ENCODE results near the gene NES.

Gene NES

GRCh38 chr1:156680056-156680455 is 2.8 kb upstream of the NES start:
- no peak for DNase-seq (ENCODE audit: low spot score)

GRCh38 chr1:156677616-156678596 is 699 bp upstream of the NES start:
- peak; percentile 82 for DNase-seq (ENCODE audit: low spot score)

- DNase-seq (ENCODE audit: low spot score), result no peak
Measured at GRCh38 chr1:156676114-156676819, 940 bp downstream of the NES start.

- no peak for DNase-seq (ENCODE audit: low spot score)
Measured at GRCh38 chr1:156675210-156676113, 1.7 kb downstream of the NES start.

GRCh38 chr1:156673387-156674121 is 3.7 kb downstream of the NES start:
- no peak for DNase-seq (ENCODE audit: low spot score)

GRCh38 chr1:156671804-156672203 is 5.4 kb downstream of the NES start:
- DNase-seq (ENCODE audit: low spot score), result no peak

- no peak for DNase-seq (ENCODE audit: low spot score)
Measured at GRCh38 chr1:156670791-156671190, 6.4 kb downstream of the NES start.

GRCh38 chr1:156670359-156670758 is 6.8 kb downstream of the NES start:
- no peak for DNase-seq (ENCODE audit: low spot score)

GRCh38 chr1:156669794-156670193 is 7.4 kb downstream of the NES start:
- no peak for DNase-seq (ENCODE audit: low spot score)

GRCh38 chr1:156668801-156669637 is 8.2 kb downstream of the NES start:
- no peak for DNase-seq (ENCODE audit: low spot score)

- DNase-seq (ENCODE audit: low spot score), result no peak
Measured at GRCh38 chr1:156667968-156668709, 9.1 kb downstream of the NES start.

GRCh38 chr1:156667610-156667967 is 9.6 kb downstream of the NES start:
- DNase-seq (ENCODE audit: low spot score), result no peak

GRCh38 chr1:156666862-156667609 is 10.2 kb downstream of the NES start:
- DNase-seq (ENCODE audit: low spot score), result no peak

- no peak for DNase-seq (ENCODE audit: low spot score)
Measured at GRCh38 chr1:156665539-156665938, 11.7 kb downstream of the NES start.

- peak; percentile 69 for DNase-seq (ENCODE audit: low spot score)
Measured at GRCh38 chr1:156664767-156665411, 12.3 kb downstream of the NES start.

GRCh38 chr1:156664046-156664766 is 13.0 kb downstream of the NES start:
- DNase-seq (ENCODE audit: low spot score), result no peak

- no peak for DNase-seq (ENCODE audit: low spot score)
Measured at GRCh38 chr1:156663178-156663577, 14.0 kb downstream of the NES start.

GRCh38 chr1:156662800-156663055 is 14.5 kb downstream of the NES start:
- DNase-seq (ENCODE audit: low spot score), result no peak
